Endometrial microvascular endothelial cells (primary cell): ENCODE data around the gene OR2AJ1. TPM values are rescaled to one million over a fixed set of nuclear protein-coding genes. Genes with fewer than 3 reads are reported as not detected.

ENCODE experiments used
- in situ Hi-C: cut with HindIII; loops from 2 replicates; pipeline ENCODE4 v1.10.0; 2017; ENCODE audit warnings: low sequenced_read_pairs, low pct_unique_long_range_greater_than_20kb; ENCODE audit errors: inconsistent ontology term
- total RNA-seq: library from RNA; depleted of rRNA; stranded (reverse); fragments of >200 nt; gene quantifications from one replicate; pipeline ENCODE4 v1.2.3, GENCODE V29; 2015; ENCODE audit errors: inconsistent ontology term

OR2AJ1 gene
- total RNA-seq, 1 donor from 2014 or later = not detected

DNA sequence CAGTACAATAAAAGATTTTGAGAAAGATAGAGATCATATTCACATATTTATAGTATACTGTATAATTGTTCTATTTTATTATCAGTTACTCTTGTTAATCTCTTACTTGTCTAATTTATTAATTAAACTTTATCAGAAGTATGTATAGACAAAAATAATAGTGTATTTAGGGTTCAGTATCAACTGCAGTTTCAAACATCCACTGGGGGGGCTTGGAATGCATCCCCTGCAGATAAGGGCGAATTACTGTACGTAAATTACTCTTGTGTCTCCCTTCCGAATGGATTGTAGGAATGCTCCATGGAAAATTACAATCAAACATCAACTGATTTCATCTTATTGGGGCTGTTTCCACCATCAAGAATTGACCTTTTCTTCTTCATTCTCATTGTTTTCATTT is 23.9 kb downstream of the OR2AJ1 start, which contains the start of gene OR2L8:
TSS of gene OR2L8 (plus strand) at position 301 of the 400 bp plus-strand sequence. CDS start at position 301, 0 bp downstream.
- in situ Hi-C loops = no loop called here

DNA sequence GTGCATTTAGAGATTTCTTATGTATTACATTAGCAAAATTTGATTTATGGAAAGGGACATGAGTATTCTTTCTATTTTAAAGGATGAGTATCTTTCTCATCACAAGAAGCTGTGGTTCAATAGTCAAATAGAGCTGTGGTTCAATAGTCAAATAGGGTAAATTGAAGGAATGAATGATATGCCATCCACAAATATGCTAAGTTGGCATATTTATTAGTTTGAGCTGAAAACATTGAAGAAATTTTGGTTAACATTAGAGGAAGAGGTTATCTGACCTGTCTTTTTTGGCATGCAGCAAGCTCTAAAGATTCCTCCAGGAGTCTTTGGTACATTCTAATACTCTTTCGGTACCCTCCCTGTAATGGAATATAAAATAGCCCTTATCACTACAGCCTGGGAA is 28.7 kb downstream of the OR2AJ1 start:
- in situ Hi-C loops = no loop called here

DNA sequence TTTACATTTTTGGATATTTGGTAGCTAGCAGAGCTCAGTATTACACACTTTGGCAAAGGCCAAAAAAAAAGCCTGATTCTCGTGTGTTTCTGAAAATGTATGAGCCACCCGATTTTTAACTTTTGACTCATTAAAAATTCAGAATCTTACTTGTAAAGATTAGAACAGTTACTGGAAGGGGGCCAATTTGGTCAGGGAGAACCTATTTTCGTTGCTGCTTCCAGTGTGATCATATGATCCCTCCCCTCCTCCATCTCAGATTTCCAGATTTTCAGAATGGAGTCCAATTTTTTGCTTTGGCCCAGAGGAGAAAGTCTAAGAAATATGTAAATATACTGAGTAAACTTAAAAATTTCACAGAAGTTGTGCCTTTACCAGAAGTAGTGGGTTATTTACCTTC is 37.1 kb downstream of the OR2AJ1 start:
- in situ Hi-C loops = no loop called here

DNA sequence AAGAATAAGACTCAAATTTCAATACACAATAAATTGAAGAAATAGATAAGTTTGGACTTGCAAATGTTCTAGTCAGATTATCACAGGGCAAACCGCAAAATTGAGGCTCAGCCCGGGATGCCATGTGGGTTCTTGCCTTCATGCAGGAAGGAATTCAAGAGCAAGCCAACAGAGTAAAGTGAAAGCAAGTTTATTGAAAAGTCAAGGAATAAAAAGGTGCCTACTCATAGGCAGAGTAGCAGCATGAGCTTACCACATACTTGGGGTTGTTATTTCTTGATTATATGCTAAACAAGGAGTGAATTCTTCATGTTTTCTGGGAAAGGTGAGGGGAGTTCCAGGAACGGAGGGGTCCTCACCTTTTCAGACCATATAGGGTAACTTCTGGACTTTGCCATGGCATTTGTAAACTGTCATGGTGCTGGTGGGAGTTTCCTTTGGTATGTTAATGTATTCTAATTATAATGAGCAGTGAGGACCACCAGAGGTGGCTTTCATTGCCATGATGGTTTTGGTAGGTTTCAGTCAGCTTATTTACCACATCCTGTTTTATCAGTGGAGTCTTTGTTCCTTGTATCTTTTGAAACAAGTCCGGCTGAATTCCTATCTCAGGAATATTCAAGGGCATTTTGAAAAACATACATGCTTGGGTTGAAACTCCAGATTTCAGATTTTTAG is 38.4 kb downstream of the OR2AJ1 start:
- in situ Hi-C loops = no loop called here

DNA sequence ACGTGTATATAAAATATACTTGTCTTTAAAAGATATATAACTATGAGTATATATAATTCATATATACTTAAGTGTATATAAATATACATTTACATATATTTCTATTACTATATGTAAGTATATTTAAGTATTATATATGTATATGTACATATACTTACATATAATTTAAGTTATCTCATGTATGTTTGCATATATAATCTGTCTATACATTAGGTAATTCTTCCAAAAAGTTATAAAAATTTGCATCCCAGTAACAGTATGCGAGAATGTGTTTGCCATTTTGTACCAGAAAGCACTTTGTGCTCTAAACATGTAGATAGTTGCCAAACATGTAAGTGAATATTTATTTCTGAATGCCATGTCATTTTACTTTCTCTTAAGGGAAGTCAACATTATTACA is 40.2 kb downstream of the OR2AJ1 start, which contains the start of gene OR2AK2:
TSS of gene OR2AK2 (plus strand) at position 301 of the 400 bp plus-strand sequence. CDS start 144 bp downstream, outside the sequence.
- in situ Hi-C loops = no loop called here

DNA sequence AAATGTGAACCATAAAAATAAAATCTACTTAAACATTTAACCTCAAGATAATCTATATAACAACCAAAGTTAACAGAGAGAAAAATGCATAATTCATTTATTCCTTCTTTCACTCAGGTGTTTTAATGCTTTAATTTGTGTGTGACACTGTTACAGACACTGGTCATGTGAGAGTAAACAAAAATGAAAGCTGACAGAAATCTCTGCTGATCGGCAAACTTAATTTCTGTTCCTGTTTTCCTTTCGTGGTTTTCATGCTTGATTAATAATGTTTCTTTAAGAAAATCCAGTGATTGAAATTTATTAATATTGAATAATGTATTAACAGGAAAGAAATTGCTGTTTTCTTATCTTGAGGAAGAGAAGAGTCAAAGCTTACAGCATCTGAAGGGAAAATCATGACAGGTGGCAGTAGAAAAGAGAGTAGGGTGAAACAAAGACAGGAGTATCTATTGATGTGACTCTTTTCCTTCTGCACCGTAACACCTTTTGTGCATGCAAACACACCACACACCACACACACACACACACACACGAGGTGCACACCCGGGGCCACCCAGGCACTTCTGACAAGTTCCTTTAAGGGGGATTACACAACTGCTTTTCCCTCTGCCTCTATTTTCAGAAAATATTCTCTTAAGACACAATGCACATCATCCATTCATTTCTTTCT is 42.0 kb downstream of the OR2AJ1 start:
- in situ Hi-C loops = no loop called here

Other genes with a start within 250 kb of the OR2AJ1 start
- not detected for gene OR13G1, start 245.2 kb upstream of the OR2AJ1 start, total RNA-seq
- gene OR6F1, start 208.2 kb upstream of the OR2AJ1 start, total RNA-seq = not detected
- gene OR14K1, start 186.3 kb upstream of the OR2AJ1 start, total RNA-seq = not detected
- gene OR14A2, start 176.7 kb upstream of the OR2AJ1 start, total RNA-seq = not detected
- gene OR1C1, start 164.3 kb upstream of the OR2AJ1 start, total RNA-seq = not detected
- gene OR14A16, start 100.8 kb upstream of the OR2AJ1 start, total RNA-seq = not detected
- not detected for gene OR11L1, start 83.0 kb upstream of the OR2AJ1 start, total RNA-seq
- gene TRIM58, start 67.7 kb upstream of the OR2AJ1 start, total RNA-seq = 0.65 TPM
- gene OR2W3, start 29.3 kb upstream of the OR2AJ1 start, total RNA-seq = not detected
- not detected for gene OR2T8, start 4.6 kb upstream of the OR2AJ1 start, total RNA-seq
- gene OR2L8, start 24.0 kb downstream of the OR2AJ1 start, total RNA-seq = not detected
- not detected for gene OR2AK2, start 40.3 kb downstream of the OR2AJ1 start, total RNA-seq
- not detected for gene OR2L5, start 88.8 kb downstream of the OR2AJ1 start, total RNA-seq
- not detected for gene OR2L2, start 105.2 kb downstream of the OR2AJ1 start, total RNA-seq
- gene OR2L3, start 121.9 kb downstream of the OR2AJ1 start, total RNA-seq = not detected
- gene OR2L13, start 170.3 kb downstream of the OR2AJ1 start, total RNA-seq = not detected
- gene OR2M5, start 220.3 kb downstream of the OR2AJ1 start, total RNA-seq = not detected
- not detected for gene OR2M2, start 249.9 kb downstream of the OR2AJ1 start, total RNA-seq